Bronchial epithelial cell (primary cell): Measurements from ENCODE around the gene CUEDC1. TPM values are rescaled to one million over a fixed set of nuclear protein-coding genes. Genes with fewer than 3 reads are reported as not detected.

Experiments used
- DNase-seq: peaks from one replicate; pipeline ENCODE4 v3.0.0-alpha.2; 2010; ENCODE audit warnings: low read depth
- FAIRE-seq: peaks from 2 replicates; lab custom pipeline; 2011; peaks lifted over from hg19 to GRCh38; lab: Jason Lieb, UNC
- H3K27me3 ChIP-seq: 2 replicates; pipeline ENCODE4 v1.5.1; 2011; ENCODE audit warnings: low read length; ENCODE audit not compliant: control insufficient read depth, insufficient read depth
- H3K36me3 ChIP-seq: 2 replicates; pipeline ENCODE4 v1.5.1; 2011; ENCODE audit warnings: low read length; ENCODE audit not compliant: control insufficient read depth, insufficient read depth
- H3K4me3 ChIP-seq: 2 replicates; pipeline ENCODE4 v1.5.1; 2011; ENCODE audit warnings: mild to moderate bottlenecking, low read depth, low read length, control low read depth
- total RNA-seq: library from RNA; depleted of rRNA; stranded (reverse); fragments of >200 nt; gene quantifications from 2 replicates; pipeline ENCODE4 v1.2.1, GENCODE V29; 2014
- TF ChIP-seq, protein P1 (sequence below): IDR thresholded peaks from 2 replicates; pipeline ENCODE4 v1.5.1; 2011; ENCODE audit warnings: mild to moderate bottlenecking, moderate library complexity, low read length, control low read depth, inconsistent platforms; ENCODE audit not compliant: insufficient read depth, severe bottlenecking

The CUEDC1 gene
- 3.4 and 6.9 TPM in 2 replicates for total RNA-seq

- FAIRE-seq (no peak), DNase-seq (no peak)
- Histone ChIP-seq H3K27me3 (no peaks in the 10 kb centered on the region), H3K36me3 (no peaks in the 10 kb centered on the region), H3K4me3 (peak within 1 kb of the TSS; percentile 60)
- TF ChIP-seq, protein P1, sequence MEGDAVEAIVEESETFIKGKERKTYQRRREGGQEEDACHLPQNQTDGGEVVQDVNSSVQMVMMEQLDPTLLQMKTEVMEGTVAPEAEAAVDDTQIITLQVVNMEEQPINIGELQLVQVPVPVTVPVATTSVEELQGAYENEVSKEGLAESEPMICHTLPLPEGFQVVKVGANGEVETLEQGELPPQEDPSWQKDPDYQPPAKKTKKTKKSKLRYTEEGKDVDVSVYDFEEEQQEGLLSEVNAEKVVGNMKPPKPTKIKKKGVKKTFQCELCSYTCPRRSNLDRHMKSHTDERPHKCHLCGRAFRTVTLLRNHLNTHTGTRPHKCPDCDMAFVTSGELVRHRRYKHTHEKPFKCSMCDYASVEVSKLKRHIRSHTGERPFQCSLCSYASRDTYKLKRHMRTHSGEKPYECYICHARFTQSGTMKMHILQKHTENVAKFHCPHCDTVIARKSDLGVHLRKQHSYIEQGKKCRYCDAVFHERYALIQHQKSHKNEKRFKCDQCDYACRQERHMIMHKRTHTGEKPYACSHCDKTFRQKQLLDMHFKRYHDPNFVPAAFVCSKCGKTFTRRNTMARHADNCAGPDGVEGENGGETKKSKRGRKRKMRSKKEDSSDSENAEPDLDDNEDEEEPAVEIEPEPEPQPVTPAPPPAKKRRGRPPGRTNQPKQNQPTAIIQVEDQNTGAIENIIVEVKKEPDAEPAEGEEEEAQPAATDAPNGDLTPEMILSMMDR, result peak; percentile 19
Observed at GRCh38 chr17:57955183-57955931, at the start of gene CUEDC1. TSS of gene CUEDC1 (minus strand) at chr17:57955412. CDS start at chr17:57885564, 69,848 bp downstream.

DNA sequence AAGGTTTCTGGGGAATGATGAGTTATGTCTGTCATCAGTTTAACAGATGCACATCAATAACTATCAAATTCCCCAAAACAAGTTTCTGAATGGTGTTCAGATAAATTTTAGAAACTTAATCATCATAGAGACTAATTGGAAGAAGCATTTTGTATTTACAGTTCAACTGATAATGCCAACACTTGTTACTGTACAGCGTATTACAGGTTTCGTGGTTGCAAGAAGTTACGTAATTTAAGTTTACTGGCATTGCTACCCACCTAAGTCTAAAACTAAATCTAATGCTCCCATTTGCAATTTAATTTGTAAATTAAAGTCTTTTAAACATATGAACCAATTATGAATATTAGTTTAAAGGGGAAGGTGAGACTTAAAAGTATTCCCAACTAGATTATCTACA is 48.8 kb upstream of the CUEDC1 start:
- Histone ChIP-seq H3K27me3 (no peaks in the 10 kb centered on the region), H3K36me3 (peaks cover 13% of the 10 kb centered on the region), H3K4me3 (no peak overlapping the region)
- TF ChIP-seq, protein P1, result no peak
- DNase-seq (no peak), FAIRE-seq (no peak)

GRCh38 chr17:58002973-58003372 is 47.8 kb upstream of the CUEDC1 start:
- TF ChIP-seq, protein P1, result no peak
- Histone ChIP-seq H3K27me3 (no peaks in the 10 kb centered on the region), H3K4me3 (no peak overlapping the region), H3K36me3 (peaks cover 13% of the 10 kb centered on the region)
- FAIRE-seq, result no peak
- DNase-seq, result no peak

- DNase-seq (no peak), FAIRE-seq (no peak)
- Histone ChIP-seq H3K27me3 (no peaks in the 10 kb centered on the region), H3K36me3 (peaks cover 15% of the 10 kb centered on the region), H3K4me3 (no peak overlapping the region)
- TF ChIP-seq, protein P1, result no peak
Observed at GRCh38 chr17:58002154-58002948, 47.1 kb upstream of the CUEDC1 start.

GRCh38 chr17:58001461-58002124 is 46.4 kb upstream of the CUEDC1 start:
- DNase-seq, result no peak
- Histone ChIP-seq H3K27me3 (no peaks in the 10 kb centered on the region), H3K4me3 (no peak overlapping the region), H3K36me3 (peaks cover 15% of the 10 kb centered on the region)
- FAIRE-seq, result no peak
- TF ChIP-seq, protein P1, result no peak
